HepG2 (cell line): Measurements from ENCODE around the gene DENND4B. TPM values are rescaled to one million over a fixed set of nuclear protein-coding genes. Genes with fewer than 3 reads are reported as not detected.
A peak's percentile ranks its signal among the peaks of the same experiment; 100 is the strongest.

Experiments used
- ATF7 ChIP-seq, 2 experiments: fragments of 450-650 bp in 1 of 2; sonication (generic) in 1 of 2; formaldehyde crosslinking in 1 of 2; IDR thresholded peaks; 2 replicates each; pipeline versions ENCODE4 v1.4.0 to v1.6.1; 2016 to 2020; ENCODE audit warnings: antibody characterized with exemption in 1 of 2, mild to moderate bottlenecking in 1 of 2, missing genetic modification reagents in 1 of 2
- CENPT ChIP-seq: sonication (generic); formaldehyde crosslinking; IDR thresholded peaks from 2 replicates; pipeline ENCODE4 v1.8.0; 2022; ENCODE audit warnings: low read depth, mild to moderate bottlenecking, moderate library complexity, missing genetic modification reagents
- DNMT1 ChIP-seq: sonication (generic); formaldehyde crosslinking; IDR thresholded peaks from 2 replicates; pipeline ENCODE4 v1.5.1; 2020; ENCODE audit warnings: mild to moderate bottlenecking, missing genetic modification reagents
- EED ChIP-seq: sonication (generic); formaldehyde crosslinking; IDR thresholded peaks from 2 replicates; pipeline ENCODE4 v1.5.0; 2020; ENCODE audit warnings: mild to moderate bottlenecking, missing genetic modification reagents
- FOXC1 ChIP-seq: sonication (generic); formaldehyde crosslinking; IDR thresholded peaks from 2 replicates; pipeline ENCODE4 v1.8.0; 2022; ENCODE audit warnings: mild to moderate bottlenecking, missing genetic modification reagents, borderline replicate concordance
- GPN1 ChIP-seq: sonication (generic); formaldehyde crosslinking; IDR thresholded peaks from 2 replicates; pipeline ENCODE4 v1.5.1; 2020; ENCODE audit warnings: missing genetic modification reagents, borderline replicate concordance
- HDAC1 ChIP-seq: sonication (generic); formaldehyde crosslinking; IDR thresholded peaks from 2 replicates; pipeline ENCODE4 v1.5.1; 2020; ENCODE audit warnings: mild to moderate bottlenecking, missing genetic modification reagents
- HES4 ChIP-seq: sonication (generic); formaldehyde crosslinking; IDR thresholded peaks from 2 replicates; pipeline ENCODE4 v1.9.0; 2021; ENCODE audit warnings: mild to moderate bottlenecking, missing genetic modification reagents, borderline replicate concordance
- JDP2 ChIP-seq: sonication (generic); formaldehyde crosslinking; IDR thresholded peaks from 2 replicates; pipeline ENCODE4 v1.8.1; 2022; ENCODE audit warnings: missing genetic modification reagents, borderline replicate concordance
- KMT2A ChIP-seq: sonication (generic); formaldehyde crosslinking; IDR thresholded peaks from 2 replicates; pipeline ENCODE4 v1.4.0; 2020; ENCODE audit warnings: missing genetic modification reagents
- MATR3 ChIP-seq: sonication (generic); formaldehyde crosslinking; IDR thresholded peaks from 2 replicates; pipeline ENCODE4 v1.4.0; 2020; ENCODE audit warnings: missing genetic modification reagents
- NAIF1 ChIP-seq: sonication (generic); formaldehyde crosslinking; IDR thresholded peaks from 2 replicates; pipeline ENCODE4 v1.5.0; 2020; ENCODE audit warnings: mild to moderate bottlenecking, missing genetic modification reagents, borderline replicate concordance
- PHF20 ChIP-seq: sonication (generic); formaldehyde crosslinking; IDR thresholded peaks from 2 replicates; pipeline ENCODE4 v1.5.0; 2020; ENCODE audit warnings: mild to moderate bottlenecking, missing genetic modification reagents
- PRMT3 ChIP-seq: sonication (generic); formaldehyde crosslinking; IDR thresholded peaks from 2 replicates; pipeline ENCODE4 v1.8.1; 2022; ENCODE audit warnings: low read depth, mild to moderate bottlenecking, moderate library complexity, missing genetic modification reagents, borderline replicate concordance
- RXRA ChIP-seq: sonication (generic); formaldehyde crosslinking; IDR thresholded peaks from 2 replicates; pipeline ENCODE4 v1.5.1; 2020; ENCODE audit warnings: missing genetic modification reagents
- TEAD3 ChIP-seq: optimal IDR thresholded peaks from 2 replicates; pipeline ENCODE3; 2016; ENCODE audit warnings: borderline replicate concordance
- ZFY ChIP-seq: sonication (generic); formaldehyde crosslinking; IDR thresholded peaks from 2 replicates; pipeline ENCODE4 v1.4.0; 2020; ENCODE audit warnings: missing genetic modification reagents
- ZNF205 ChIP-seq: IDR thresholded peaks from 2 replicates; pipeline ENCODE4 v1.6.1; 2018; ENCODE audit warnings: missing biosample characterization, missing genetic modification reagents
- ZNF276 ChIP-seq: sonication (generic); formaldehyde crosslinking; IDR thresholded peaks from 2 replicates; pipeline ENCODE4 v1.4.0; 2020; ENCODE audit warnings: mild to moderate bottlenecking, low read depth, missing genetic modification reagents
- ZNF281 ChIP-seq: sonication (generic); formaldehyde crosslinking; IDR thresholded peaks from 2 replicates; pipeline ENCODE4 v1.4.0; 2020; ENCODE audit warnings: missing genetic modification reagents, borderline replicate concordance
- ZNF468 ChIP-seq: sonication (generic); formaldehyde crosslinking; IDR thresholded peaks from 2 replicates; pipeline ENCODE4 v1.8.0; 2022; ENCODE audit warnings: mild to moderate bottlenecking, moderate library complexity, missing genetic modification reagents
- ZNF772 ChIP-seq: sonication (generic); formaldehyde crosslinking; IDR thresholded peaks from 2 replicates; pipeline ENCODE4 v1.5.0; 2020; ENCODE audit warnings: mild to moderate bottlenecking, missing genetic modification reagents
- ZZZ3 ChIP-seq: sonication (generic); formaldehyde crosslinking; IDR thresholded peaks from 2 replicates; pipeline ENCODE4 v1.4.0; 2020; ENCODE audit warnings: missing genetic modification reagents, mild to moderate bottlenecking, borderline replicate concordance
- polyA plus RNA-seq, 8 experiments: library from polyadenylated mRNA; depleted of rRNA in 3 of 8; stranded (reverse) in 7 of 8; unstranded in 1 of 8; fragments of >200 nt; fragmentation: Illumina TruSeq in 4 of 8; extraction: Trizol in 4 of 8; gene quantifications; 2 replicates each; pipeline versions ENCODE4 v1.2.1 to v1.2.3, GENCODE V29; 2011 to 2016; ENCODE audit warnings: low read depth in 4 of 8, missing spikeins in 1 of 8, mixed read lengths in 1 of 8; ENCODE audit not compliant: insufficient read depth in 1 of 8
- total RNA-seq, 5 experiments: library from RNA; depleted of rRNA; stranded (reverse); fragments of >200 nt; fragmentation: Illumina TruSeq; extraction: Trizol; gene quantifications; 2 replicates each; pipeline ENCODE4 v1.2.3, GENCODE V29; 2016; ENCODE audit warnings: low read depth in 1 of 5

DENND4B gene
- total and polyA plus RNA-seq, 2 of the 13 experiments (the other 11 are each of a cell fraction or from before 2014, with no cell fraction given): 15.1 to 20.3 TPM

GRCh38 chr1:153946622-153947241 lies at the start of gene DENND4B (continued):
- TF ChIP-seq ZNF281 (CRISPR knock-in tag): peak; percentile 78; the same call in 1 of the 2 replicates
- peak; percentile 69; the same call in 1 of the 2 replicates for TF ChIP-seq ZNF772 (CRISPR knock-in tag)
- TF ChIP-seq ZNF276 (CRISPR knock-in tag): no peak
- peak; percentile 84 for TF ChIP-seq HDAC1 (CRISPR knock-in tag)
- TF ChIP-seq FOXC1: no peak
- no peak for TF ChIP-seq NAIF1 (CRISPR knock-in tag)
- TF ChIP-seq EED: no peak; the same call in 1 of the 2 replicates
- no peak for TF ChIP-seq JDP2 (CRISPR knock-in tag)
- TF ChIP-seq DNMT1 (CRISPR knock-in tag): 0 out of 2 replicates have a peak, but pooled peaks have one; percentile 23
- no peak for TF ChIP-seq PRMT3 (CRISPR knock-in tag)
- TF ChIP-seq ATF7 (IDR thresholded peaks at IDR 0.05): no peak
- TF ChIP-seq ATF7 (CRISPR knock-in tag; IDR thresholded peaks at IDR 0.05): no peak
- peak; percentile 22; the same call in 1 of the 2 replicates for TF ChIP-seq KMT2A (CRISPR knock-in tag)
- TF ChIP-seq TEAD3: peak; percentile 58
- no peak for TF ChIP-seq PHF20 (CRISPR knock-in tag)
- no peak for TF ChIP-seq GPN1 (CRISPR knock-in tag)
- TF ChIP-seq ZNF468 (CRISPR knock-in tag): no peak
- TF ChIP-seq RXRA (CRISPR knock-in tag): peak; percentile 99
- no peak for TF ChIP-seq MATR3 (CRISPR knock-in tag)
- TF ChIP-seq CENPT (CRISPR knock-in tag): no peak
- TF ChIP-seq HES4 (CRISPR knock-in tag): no peak
- TF ChIP-seq ZFY (CRISPR knock-in tag): peak; percentile 33; the same call in 1 of the 2 replicates
- 0 out of 2 replicates have a peak, but pooled peaks have one; percentile 42 for TF ChIP-seq ZNF205 (CRISPR knock-in tag)
- TF ChIP-seq ZZZ3 (CRISPR knock-in tag): peak; percentile 70; the same call in 1 of the 2 replicates
